Osteocyte (in vitro differentiated cells): ENCODE measurements around the gene GMDS. TPM values are rescaled to one million over a fixed set of nuclear protein-coding genes. Genes with fewer than 3 reads are reported as not detected.

Experiments
- DNase-seq: peaks from one replicate; pipeline ENCODE4 v3.0.0; 2021; ENCODE audit warnings: mixed read lengths; ENCODE audit not compliant: unreplicated experiment; ENCODE audit errors: extremely low spot score
- H3K27ac Mint-ChIP-seq: one replicate; pipeline ENCODE4 v1.8.0; 2021; ENCODE audit warnings: mild to moderate bottlenecking, mixed read lengths; ENCODE audit not compliant: unreplicated experiment
- H3K27me3 Mint-ChIP-seq: one replicate; pipeline ENCODE4 v1.8.0; 2021; ENCODE audit warnings: mixed read lengths; ENCODE audit not compliant: unreplicated experiment
- H3K36me3 Mint-ChIP-seq: one replicate; pipeline ENCODE4 v1.8.0; 2021; ENCODE audit warnings: mixed read lengths; ENCODE audit not compliant: unreplicated experiment
- H3K4me1 Mint-ChIP-seq: one replicate; pipeline ENCODE4 v1.8.0; 2021; ENCODE audit warnings: mixed read lengths; ENCODE audit not compliant: unreplicated experiment
- H3K4me3 Mint-ChIP-seq: one replicate; pipeline ENCODE4 v1.8.0; 2021; ENCODE audit warnings: mild to moderate bottlenecking, moderate library complexity, mixed read lengths; ENCODE audit not compliant: unreplicated experiment
- H3K9me3 Mint-ChIP-seq: one replicate; pipeline ENCODE4 v1.8.0; 2021; ENCODE audit warnings: mixed read lengths; ENCODE audit not compliant: unreplicated experiment
- CTCF ChIP-seq: fragments of 200-600 bp; sonication (generic); IDR thresholded peaks from 2 replicates; pipeline ENCODE4 v1.5.0; 2021; ENCODE audit warnings: antibody characterized with exemption, mild to moderate bottlenecking, moderate library complexity
- total RNA-seq: library from RNA; stranded (reverse); gene quantifications from 2 replicates; pipeline ENCODE4 v1.2.1, GENCODE V29; 2021

GMDS gene
- total RNA-seq, 1 donor from 2014 or later, result 30.7 TPM

- no peak for DNase-seq
- Mint-ChIP-seq H3K27me3 (no peaks in the 10 kb centered on the region), H3K36me3 (peaks cover 8% of the 10 kb centered on the region), H3K4me1 (peaks cover 35% of the 10 kb centered on the region), H3K4me3 (no peak overlapping the region), H3K27ac (no peak overlapping the region), H3K9me3 (no peaks in the 10 kb centered on the region)
- TF ChIP-seq CTCF, result no peak
Observed at GRCh38 chr6:1991332-1991878, 254.0 kb downstream of the GMDS start.

DNA sequence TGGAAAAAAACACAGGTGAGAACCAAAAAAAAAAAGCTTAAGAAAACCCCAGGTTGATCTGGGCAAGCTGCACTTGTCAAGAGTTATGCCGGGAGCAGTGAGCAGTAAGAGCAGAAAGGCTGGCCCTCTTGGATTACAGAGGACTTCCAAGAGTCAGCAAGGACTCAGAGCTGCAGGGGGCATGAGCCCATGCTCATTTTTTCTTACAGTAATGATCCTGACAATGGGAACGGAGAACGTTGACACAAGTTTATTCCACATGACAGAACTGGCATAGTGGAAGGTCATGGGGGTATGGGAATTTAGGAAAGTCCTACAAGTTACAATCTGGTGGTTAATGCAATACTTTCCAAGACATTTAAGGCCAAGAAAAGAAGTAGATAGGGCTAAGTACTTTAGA is 256.6 kb downstream of the GMDS start:
- H3K4me3 Mint-ChIP-seq, result no peak overlapping the region
- peaks cover 8% of the 10 kb centered on the region for H3K36me3 Mint-ChIP-seq
- no peaks in the 10 kb centered on the region for H3K27me3 Mint-ChIP-seq
- peaks cover 7% of the 10 kb centered on the region for H3K9me3 Mint-ChIP-seq
- TF ChIP-seq CTCF, result no peak
- H3K27ac Mint-ChIP-seq, result peak overlapping the region; percentile 15
- H3K4me1 Mint-ChIP-seq, result peaks cover 47% of the 10 kb centered on the region
- no peak for DNase-seq

- no peak for TF ChIP-seq CTCF
- DNase-seq, result no peak
- Mint-ChIP-seq H3K4me1 (peaks cover 44% of the 10 kb centered on the region), H3K27ac (peak overlapping the region; percentile 80), H3K4me3 (no peak overlapping the region), H3K9me3 (peaks cover 16% of the 10 kb centered on the region), H3K27me3 (no peaks in the 10 kb centered on the region), H3K36me3 (peaks cover 15% of the 10 kb centered on the region)
Observed at GRCh38 chr6:1987640-1988039, 257.8 kb downstream of the GMDS start.

DNA sequence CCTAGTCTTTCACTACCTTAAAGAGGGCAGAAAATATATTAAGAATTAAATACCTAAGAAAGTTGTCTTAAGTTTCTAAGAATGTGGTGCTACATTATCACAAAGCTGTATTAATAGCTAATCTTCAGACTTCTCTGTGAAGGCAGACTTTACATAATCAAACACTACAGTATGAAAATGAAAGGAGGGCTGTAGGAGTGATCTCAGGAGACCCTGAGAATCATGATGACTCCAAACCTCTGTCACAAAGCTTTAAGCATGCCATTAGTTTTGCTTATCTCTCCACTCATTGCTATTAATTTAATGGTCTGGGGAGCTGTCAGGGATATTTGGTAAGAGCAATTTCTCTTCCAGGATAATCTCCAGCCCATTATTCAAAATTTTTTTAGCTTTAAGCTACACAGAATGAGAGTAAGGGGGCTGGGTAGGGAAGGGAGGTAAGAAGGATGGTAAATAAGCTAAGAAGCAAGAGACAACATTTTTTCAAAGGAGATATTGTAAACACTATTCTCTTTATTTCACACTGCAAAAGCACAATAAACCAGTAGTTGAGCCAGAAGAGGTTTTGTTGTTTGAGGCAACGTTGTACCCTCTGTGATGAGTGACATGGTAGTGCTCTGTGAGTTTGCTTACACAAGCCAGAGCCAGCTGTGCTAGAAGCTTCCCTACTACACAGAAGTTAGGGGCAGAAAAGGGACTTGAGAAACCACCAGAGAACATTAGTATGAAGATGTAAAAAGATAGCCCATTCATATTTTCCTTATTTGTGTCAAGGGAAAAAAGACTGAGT is 258.8 kb downstream of the GMDS start:
- peaks cover 23% of the 10 kb centered on the region for H3K9me3 Mint-ChIP-seq
- peaks cover 11% of the 10 kb centered on the region for H3K36me3 Mint-ChIP-seq
- TF ChIP-seq CTCF, result no peak
- no peaks in the 10 kb centered on the region for H3K27me3 Mint-ChIP-seq
- peak overlapping the region; percentile 80 for H3K27ac Mint-ChIP-seq
- H3K4me1 Mint-ChIP-seq, result peaks cover 44% of the 10 kb centered on the region
- H3K4me3 Mint-ChIP-seq, result peak overlapping the region; percentile 30
- DNase-seq, result no peak

GRCh38 chr6:1984346-1984994 is 260.9 kb downstream of the GMDS start:
- Mint-ChIP-seq H3K27ac (no peak overlapping the region), H3K4me3 (no peak overlapping the region), H3K36me3 (peaks cover 23% of the 10 kb centered on the region), H3K4me1 (peaks cover 41% of the 10 kb centered on the region), H3K9me3 (peaks cover 44% of the 10 kb centered on the region), H3K27me3 (no peaks in the 10 kb centered on the region)
- no peak for DNase-seq
- TF ChIP-seq CTCF, result no peak
